ENCODE measurements around the gene PCDHGC4. TPM values are rescaled to one million over a fixed set of nuclear protein-coding genes. Genes with fewer than 3 reads are reported as not detected.

The PCDHGC4 gene
- total RNA-seq, 1 donor from 2014 or later: 2.8 TPM

GRCh38 chr5:141494761-141495452 lies 10.1 kb downstream of the PCDHGC4 start:
- peaks cover 48% of the 10 kb centered on the region for H3K4me1 Mint-ChIP-seq (ENCODE audit: unreplicated experiment)
- peaks cover 16% of the 10 kb centered on the region for H3K36me3 Mint-ChIP-seq (ENCODE audit: unreplicated experiment)
- no peak for DNase-seq (ENCODE audit: extremely low spot score, unreplicated experiment)
- H3K27me3 Mint-ChIP-seq (ENCODE audit: unreplicated experiment): no peaks in the 10 kb centered on the region
- TF ChIP-seq CTCF (IDR thresholded peaks at IDR 0.05): no peak
- H3K27ac Mint-ChIP-seq (ENCODE audit: unreplicated experiment): peak overlapping the region; percentile 91
- H3K4me3 Mint-ChIP-seq (ENCODE audit: unreplicated experiment): peak overlapping the region; percentile 46
- H3K9me3 Mint-ChIP-seq (ENCODE audit: unreplicated experiment): no peaks in the 10 kb centered on the region

- peaks cover 48% of the 10 kb centered on the region for H3K4me1 Mint-ChIP-seq (ENCODE audit: unreplicated experiment)
- peak overlapping the region; percentile 46 for H3K4me3 Mint-ChIP-seq (ENCODE audit: unreplicated experiment)
- peak overlapping the region; percentile 91 for H3K27ac Mint-ChIP-seq (ENCODE audit: unreplicated experiment)
- H3K27me3 Mint-ChIP-seq (ENCODE audit: unreplicated experiment): no peaks in the 10 kb centered on the region
- DNase-seq (ENCODE audit: extremely low spot score, unreplicated experiment): no peak
- TF ChIP-seq CTCF (IDR thresholded peaks at IDR 0.05): no peak
- peaks cover 16% of the 10 kb centered on the region for H3K36me3 Mint-ChIP-seq (ENCODE audit: unreplicated experiment)
- no peaks in the 10 kb centered on the region for H3K9me3 Mint-ChIP-seq (ENCODE audit: unreplicated experiment)
Measured at GRCh38 chr5:141495453-141495811, 10.6 kb downstream of the PCDHGC4 start.

- peak overlapping the region; percentile 91 for H3K27ac Mint-ChIP-seq (ENCODE audit: unreplicated experiment)
- DNase-seq (ENCODE audit: extremely low spot score, unreplicated experiment): no peak
- peaks cover 14% of the 10 kb centered on the region for H3K36me3 Mint-ChIP-seq (ENCODE audit: unreplicated experiment)
- H3K9me3 Mint-ChIP-seq (ENCODE audit: unreplicated experiment): no peaks in the 10 kb centered on the region
- H3K4me3 Mint-ChIP-seq (ENCODE audit: unreplicated experiment): peak overlapping the region; percentile 46
- no peaks in the 10 kb centered on the region for H3K27me3 Mint-ChIP-seq (ENCODE audit: unreplicated experiment)
- TF ChIP-seq CTCF (IDR thresholded peaks at IDR 0.05): no peak
- H3K4me1 Mint-ChIP-seq (ENCODE audit: unreplicated experiment): peaks cover 48% of the 10 kb centered on the region
Measured at GRCh38 chr5:141496038-141496437, 11.2 kb downstream of the PCDHGC4 start.

- Mint-ChIP-seq H3K27ac (ENCODE audit: unreplicated experiment) (peak overlapping the region; percentile 57), H3K36me3 (ENCODE audit: unreplicated experiment) (peaks cover 18% of the 10 kb centered on the region), H3K27me3 (ENCODE audit: unreplicated experiment) (no peaks in the 10 kb centered on the region), H3K9me3 (ENCODE audit: unreplicated experiment) (no peaks in the 10 kb centered on the region), H3K4me1 (ENCODE audit: unreplicated experiment) (peaks cover 24% of the 10 kb centered on the region), H3K4me3 (ENCODE audit: unreplicated experiment) (no peak overlapping the region)
- no peak for DNase-seq (ENCODE audit: extremely low spot score, unreplicated experiment)
- TF ChIP-seq CTCF (IDR thresholded peaks at IDR 0.05): no peak
Measured at GRCh38 chr5:141501761-141502160, 16.9 kb downstream of the PCDHGC4 start.

GRCh38 chr5:141503681-141504080 lies 18.9 kb downstream of the PCDHGC4 start:
- no peaks in the 10 kb centered on the region for H3K27me3 Mint-ChIP-seq (ENCODE audit: unreplicated experiment)
- TF ChIP-seq CTCF (IDR thresholded peaks at IDR 0.05): no peak
- H3K27ac Mint-ChIP-seq (ENCODE audit: unreplicated experiment): no peak overlapping the region
- H3K9me3 Mint-ChIP-seq (ENCODE audit: unreplicated experiment): no peaks in the 10 kb centered on the region
- DNase-seq (ENCODE audit: extremely low spot score, unreplicated experiment): no peak
- H3K4me3 Mint-ChIP-seq (ENCODE audit: unreplicated experiment): no peak overlapping the region
- H3K4me1 Mint-ChIP-seq (ENCODE audit: unreplicated experiment): peaks cover 31% of the 10 kb centered on the region
- peaks cover 13% of the 10 kb centered on the region for H3K36me3 Mint-ChIP-seq (ENCODE audit: unreplicated experiment)
